Amniotic epithelial cell (primary cell): ENCODE data around the gene LIN7C.

Source experiments
- DNase-seq: peaks from one replicate; pipeline ENCODE4 v3.0.0-alpha.2; 2010; ENCODE audit warnings: low read depth

The LIN7C gene

GRCh38 chr11:27445625-27446024 is 60.9 kb downstream of the LIN7C start:
- DNase-seq = no peak

- DNase-seq = no peak
Observed at GRCh38 chr11:27444801-27445215, 61.8 kb downstream of the LIN7C start.
